ENCODE data around the gene ACTN1. TPM values are rescaled to one million over a fixed set of nuclear protein-coding genes. Genes with fewer than 3 reads are reported as not detected.

Gene ACTN1
- total RNA-seq, 3 donors from 2014 or later: 93.7 to 607 (median 128) TPM

DNA sequence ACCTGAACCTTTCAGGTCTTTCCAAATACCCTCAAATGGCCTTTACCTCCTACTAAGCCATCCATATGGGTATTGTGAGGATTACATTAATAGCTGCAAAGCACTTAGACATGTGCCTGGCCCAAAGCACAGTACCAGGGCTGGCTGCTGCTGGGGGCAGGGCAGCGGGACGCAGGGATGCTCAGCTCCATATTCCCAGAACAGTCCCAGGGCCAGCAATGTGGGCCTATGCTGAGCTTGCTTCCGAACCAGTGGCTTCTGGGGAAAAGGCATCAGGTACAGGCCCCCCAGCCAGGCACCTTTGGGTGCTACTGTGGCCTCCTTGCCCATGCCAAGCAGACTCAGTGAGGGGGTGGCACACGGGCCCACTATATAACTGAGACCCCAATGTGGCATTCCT, 10.4 kb downstream of the ACTN1 start:
- ATAC-seq (no peak), DNase-seq (peak in 1 of 3 donors; percentile 1)
- TF ChIP-seq, protein P1, sequence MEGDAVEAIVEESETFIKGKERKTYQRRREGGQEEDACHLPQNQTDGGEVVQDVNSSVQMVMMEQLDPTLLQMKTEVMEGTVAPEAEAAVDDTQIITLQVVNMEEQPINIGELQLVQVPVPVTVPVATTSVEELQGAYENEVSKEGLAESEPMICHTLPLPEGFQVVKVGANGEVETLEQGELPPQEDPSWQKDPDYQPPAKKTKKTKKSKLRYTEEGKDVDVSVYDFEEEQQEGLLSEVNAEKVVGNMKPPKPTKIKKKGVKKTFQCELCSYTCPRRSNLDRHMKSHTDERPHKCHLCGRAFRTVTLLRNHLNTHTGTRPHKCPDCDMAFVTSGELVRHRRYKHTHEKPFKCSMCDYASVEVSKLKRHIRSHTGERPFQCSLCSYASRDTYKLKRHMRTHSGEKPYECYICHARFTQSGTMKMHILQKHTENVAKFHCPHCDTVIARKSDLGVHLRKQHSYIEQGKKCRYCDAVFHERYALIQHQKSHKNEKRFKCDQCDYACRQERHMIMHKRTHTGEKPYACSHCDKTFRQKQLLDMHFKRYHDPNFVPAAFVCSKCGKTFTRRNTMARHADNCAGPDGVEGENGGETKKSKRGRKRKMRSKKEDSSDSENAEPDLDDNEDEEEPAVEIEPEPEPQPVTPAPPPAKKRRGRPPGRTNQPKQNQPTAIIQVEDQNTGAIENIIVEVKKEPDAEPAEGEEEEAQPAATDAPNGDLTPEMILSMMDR (IDR thresholded peaks at IDR 0.05): no peak
- Histone ChIP-seq H3K4me1 (ENCODE audit: low read depth) (peaks cover 71% of the 10 kb centered on the region), H3K9me3 (no peaks in the 10 kb centered on the region), H3K4me3 (no peak overlapping the region), H3K36me3 (ENCODE audit: low read depth) (no peaks in the 10 kb centered on the region)
- intact Hi-C loops (cut with DNase I, micrococcal nuclease): loop anchor here in 1 of 2 donors (10.0 kb wide), 1 partner anchor 116 kb away; no protein-coding TSS in a partner anchor

DNA sequence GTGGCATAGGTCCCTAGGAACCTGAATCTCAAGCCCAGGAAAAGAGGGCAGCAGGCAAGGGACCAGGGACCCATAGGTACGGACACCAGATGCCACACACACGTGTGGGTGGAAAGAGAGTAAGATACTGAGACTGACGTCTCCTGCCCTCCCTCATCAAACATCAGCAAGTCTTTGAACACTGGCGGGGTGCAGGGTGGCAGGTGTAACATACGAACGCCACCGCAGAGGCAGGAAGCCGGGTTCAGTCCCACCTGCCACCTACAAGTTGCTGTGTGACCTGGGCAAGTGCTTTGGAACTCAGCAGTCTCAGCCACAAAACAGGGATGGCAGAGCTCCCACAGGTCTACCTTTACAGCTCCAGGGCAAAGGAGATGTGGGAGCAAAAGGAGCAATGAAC, 11.1 kb downstream of the ACTN1 start:
- ATAC-seq: peak; percentile 19
- peak in 1 of 3 donors; percentile 20 for DNase-seq
- Histone ChIP-seq H3K4me3 (no peak overlapping the region), H3K4me1 (ENCODE audit: low read depth) (peaks cover 74% of the 10 kb centered on the region), H3K36me3 (ENCODE audit: low read depth) (no peaks in the 10 kb centered on the region), H3K9me3 (no peaks in the 10 kb centered on the region)
- TF ChIP-seq, protein P1 (IDR thresholded peaks at IDR 0.05): no peak
- intact Hi-C loops (cut with DNase I, micrococcal nuclease): loop anchor here in 1 of 2 donors (10.0 kb wide), 1 partner anchor 117 kb away; no protein-coding TSS in a partner anchor

GRCh38 chr14:68967459-68967940, 11.6 kb downstream of the ACTN1 start:
- Histone ChIP-seq H3K36me3 (ENCODE audit: low read depth) (no peaks in the 10 kb centered on the region), H3K4me1 (ENCODE audit: low read depth) (peaks cover 74% of the 10 kb centered on the region), H3K9me3 (no peaks in the 10 kb centered on the region), H3K4me3 (no peak overlapping the region)
- intact Hi-C loops (cut with DNase I, micrococcal nuclease): loop anchor here in 1 of 2 donors (10.0 kb wide), 1 partner anchor 117 kb away; no protein-coding TSS in a partner anchor
- TF ChIP-seq, protein P1 (IDR thresholded peaks at IDR 0.05): no peak
- ATAC-seq (no peak), DNase-seq (peak in 1 of 3 donors; percentile 14)

DNA sequence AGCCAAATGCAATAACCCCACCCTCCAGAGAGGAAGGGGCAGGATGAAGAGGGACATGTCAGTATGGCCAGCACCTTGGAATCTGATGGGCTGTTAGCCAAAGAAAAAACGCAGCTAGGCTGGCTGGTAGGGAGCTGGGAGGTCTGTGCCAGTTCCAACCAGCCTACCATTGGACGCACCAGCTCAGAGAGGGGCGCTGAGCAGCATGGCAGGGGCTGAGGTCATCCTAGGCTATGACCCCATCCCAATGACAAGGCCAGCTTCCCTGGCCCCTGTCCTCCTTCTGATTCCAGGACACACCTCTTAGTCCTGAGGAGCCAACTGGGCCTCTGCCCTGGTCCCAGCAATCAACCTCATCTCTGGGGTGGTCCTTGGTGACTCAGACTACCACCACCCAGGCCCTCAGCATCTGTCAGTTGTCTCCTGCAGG, 12.2 kb downstream of the ACTN1 start:
- TF ChIP-seq, protein P1 (IDR thresholded peaks at IDR 0.05): no peak
- DNase-seq (peak in 1 of 3 donors; percentile 15), ATAC-seq (peak; percentile 2)
- Histone ChIP-seq H3K4me3 (no peak overlapping the region), H3K36me3 (ENCODE audit: low read depth) (no peaks in the 10 kb centered on the region), H3K4me1 (ENCODE audit: low read depth) (peaks cover 71% of the 10 kb centered on the region), H3K9me3 (no peaks in the 10 kb centered on the region)
- intact Hi-C loops (cut with DNase I, micrococcal nuclease): loop anchor here in 1 of 2 donors (10.0 kb wide), 1 partner anchor 118 kb away; no protein-coding TSS in a partner anchor

DNA sequence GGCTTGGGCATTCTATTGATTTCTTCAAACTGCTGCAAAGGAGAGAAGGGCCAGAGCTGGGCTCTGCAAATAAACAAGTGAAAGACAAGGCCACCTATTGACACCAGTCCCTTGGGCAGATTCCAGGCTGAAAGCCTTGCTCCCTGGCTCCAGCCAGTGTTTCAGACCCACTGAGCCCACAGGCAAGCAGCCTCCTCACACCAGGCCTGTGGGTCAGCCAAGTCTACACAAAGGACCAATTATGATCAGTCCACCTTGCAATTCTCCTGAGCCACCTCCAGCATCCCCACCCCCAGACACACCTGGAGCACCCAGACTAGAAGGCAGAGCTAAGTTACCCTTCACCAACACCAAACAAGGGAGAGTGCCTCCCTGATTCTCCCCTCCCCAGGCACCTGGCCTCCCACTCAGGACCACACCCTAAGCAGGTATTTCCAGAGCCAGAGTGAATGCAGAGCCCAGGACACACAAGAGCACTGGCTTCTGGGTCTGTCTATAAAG, 13.8 kb downstream of the ACTN1 start:
- intact Hi-C loops (cut with DNase I, micrococcal nuclease): loop anchor here in 1 of 2 donors (10.0 kb wide), 1 partner anchor 119 kb away; no protein-coding TSS in a partner anchor
- Histone ChIP-seq H3K4me1 (ENCODE audit: low read depth) (peaks cover 61% of the 10 kb centered on the region), H3K36me3 (ENCODE audit: low read depth) (no peaks in the 10 kb centered on the region), H3K9me3 (no peaks in the 10 kb centered on the region), H3K4me3 (no peak overlapping the region)
- ATAC-seq: peak; percentile 68
- TF ChIP-seq, protein P1 (IDR thresholded peaks at IDR 0.05): no peak
- no peak for DNase-seq

Measured in mucosa of descending colon (tissue), 3 donors.